UCSD-AML1 (cell line): ENCODE results near the gene RPAIN.

Source experiments
- DNase-seq: peaks from one replicate; lab custom pipeline; 2025; ENCODE audit not compliant: unreplicated experiment; lab: John Stamatoyannopoulos, UW

RPAIN gene

GRCh38 chr17:5481451-5481850 lies 61.5 kb downstream of the RPAIN start:
- no peak for DNase-seq
